Muscle of leg (tissue), 11 donors: ENCODE measurements around the gene PHACTR1. TPM values are rescaled to one million over a fixed set of nuclear protein-coding genes. Genes with fewer than 3 reads are reported as not detected.
A peak's percentile ranks its signal among the peaks of the same experiment; 100 is the strongest.

Experiments
- DNase-seq: peaks from one replicate; pipeline ENCODE4 v3.0.0; 2013
- H3K27ac ChIP-seq: one replicate; pipeline ENCODE4 v1.5.1; 2013; ENCODE audit warnings: mild to moderate bottlenecking, low read length, control low read depth
- H3K27me3 ChIP-seq: one replicate; pipeline ENCODE4 v1.6.1; 2013; ENCODE audit warnings: low read length; ENCODE audit not compliant: control insufficient read depth, insufficient read depth
- H3K36me3 ChIP-seq: one replicate; pipeline ENCODE4 v1.6.1; 2013; ENCODE audit warnings: low read length; ENCODE audit not compliant: control insufficient read depth, insufficient read depth
- H3K4me1 ChIP-seq: one replicate; pipeline ENCODE4 v1.6.1; 2013; ENCODE audit warnings: low read length; ENCODE audit not compliant: control insufficient read depth, insufficient read depth
- H3K4me3 ChIP-seq: one replicate; pipeline ENCODE4 v1.5.1; 2013; ENCODE audit warnings: low read length, control low read depth
- H3K9me3 ChIP-seq: replicated peaks from 2 replicates; pipeline ENCODE4 v1.6.1; 2013; ENCODE audit warnings: low read depth, low read length; ENCODE audit not compliant: control insufficient read depth
- WGBS: methylation state at CpG from one replicate; pipeline ENCODE4 v1.1.5; 2013; ENCODE audit warnings: missing lambda C conversion rate; ENCODE audit not compliant: insufficient coverage; 5-methylcytosine and 5-hydroxymethylcytosine counted together
- polyA plus RNA-seq, 8 donors: library from polyadenylated mRNA; unstranded; fragments of 120-200 nt; gene quantifications; one replicate each; pipeline versions ENCODE4 v1.2.1 to v1.2.3, GENCODE V29; 2013; ENCODE audit warnings: inconsistent platforms in 1 of 8, low replicate concordance in 1 of 8; ENCODE audit not compliant: insufficient read length in 8 of 8, insufficient read depth in 1 of 8
- total RNA-seq: library from RNA; stranded (reverse); fragments of 120-200 nt; gene quantifications from one replicate; pipeline ENCODE4 v1.2.4, GENCODE V29; 2013

The PHACTR1 gene
- total and polyA plus RNA-seq, 9 donors: 3.8 to 9.4 (median 4.6) TPM

DNA sequence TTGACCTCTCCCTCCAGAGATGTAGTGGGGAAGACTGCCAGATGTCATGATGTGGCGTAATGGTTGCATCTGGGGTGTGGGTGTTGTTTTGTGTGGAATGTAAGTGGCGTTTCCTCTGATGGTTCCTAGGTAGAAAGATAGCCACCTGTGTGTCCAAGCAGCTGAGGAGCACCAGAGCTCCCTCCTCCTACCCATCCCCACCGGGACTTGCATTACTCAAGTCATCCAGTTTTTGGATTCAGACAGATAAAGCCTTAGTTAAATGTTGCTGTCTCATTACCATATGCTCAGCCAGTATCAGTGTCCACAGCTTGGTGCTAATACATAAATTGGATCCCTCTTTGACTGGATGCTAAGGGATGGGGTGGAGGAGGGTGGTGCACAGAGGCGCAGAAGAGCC is 329.5 kb downstream of the PHACTR1 start:
- H3K27ac ChIP-seq: no peak overlapping the region
- H3K9me3 ChIP-seq: no peaks in the 10 kb centered on the region
- no peaks in the 10 kb centered on the region for H3K4me1 ChIP-seq
- DNase-seq: no peak
- no peaks in the 10 kb centered on the region for H3K27me3 ChIP-seq
- WGBS: no CpG with 5 or more reads among the region's 4 CpGs
- no peaks in the 10 kb centered on the region for H3K36me3 ChIP-seq
- H3K4me3 ChIP-seq: no peak overlapping the region

- WGBS: 83% methylated on average over 1 of the region's 2 CpGs
- Histone ChIP-seq H3K27me3 (no peaks in the 10 kb centered on the region), H3K4me3 (no peak overlapping the region), H3K9me3 (no peaks in the 10 kb centered on the region), H3K36me3 (no peaks in the 10 kb centered on the region), H3K4me1 (no peaks in the 10 kb centered on the region), H3K27ac (no peak overlapping the region)
- no peak for DNase-seq
Measured at GRCh38 chr6:13048113-13048512, 331.5 kb downstream of the PHACTR1 start.

DNA sequence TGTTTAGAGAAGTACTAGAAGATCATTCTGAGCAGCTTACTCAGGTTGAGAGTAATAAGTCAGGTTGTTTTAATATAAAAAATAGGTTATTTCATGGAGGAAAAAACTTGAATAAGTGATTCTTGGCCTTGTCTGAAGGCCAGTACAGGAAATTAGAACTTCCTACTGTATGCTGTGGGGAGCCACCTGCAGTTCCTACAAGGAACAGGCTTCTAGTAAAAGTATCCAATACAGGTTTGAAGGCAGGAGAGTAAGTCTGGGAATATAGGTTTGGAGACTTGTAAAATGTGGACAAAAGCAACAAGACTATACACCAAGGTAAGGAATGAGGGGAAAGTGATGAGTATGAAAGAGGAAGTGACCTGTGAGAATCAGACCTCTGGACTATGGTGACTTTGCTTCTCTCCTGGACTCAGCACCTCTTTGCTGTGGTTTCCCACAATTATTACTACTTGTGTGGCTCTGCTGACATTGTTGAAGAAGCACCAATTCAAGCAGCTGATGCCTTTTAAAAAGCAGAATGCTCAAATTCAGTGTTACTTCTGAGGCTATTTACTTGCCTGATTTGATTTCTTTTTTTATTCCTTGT is 333.2 kb downstream of the PHACTR1 start:
- Histone ChIP-seq H3K27me3 (no peaks in the 10 kb centered on the region), H3K27ac (no peak overlapping the region), H3K9me3 (no peaks in the 10 kb centered on the region), H3K4me3 (no peak overlapping the region), H3K4me1 (no peaks in the 10 kb centered on the region), H3K36me3 (no peaks in the 10 kb centered on the region)
- DNase-seq: peak; percentile 18

GRCh38 chr6:13053006-13053461 is 336.5 kb downstream of the PHACTR1 start:
- no peak overlapping the region for H3K27ac ChIP-seq
- H3K9me3 ChIP-seq: no peaks in the 10 kb centered on the region
- no peaks in the 10 kb centered on the region for H3K27me3 ChIP-seq
- no peak overlapping the region for H3K4me3 ChIP-seq
- H3K4me1 ChIP-seq: no peaks in the 10 kb centered on the region
- DNase-seq: no peak
- 100% methylated on average over 1 of the region's 9 CpGs for WGBS
- no peaks in the 10 kb centered on the region for H3K36me3 ChIP-seq

GRCh38 chr6:13058051-13058450 is 341.5 kb downstream of the PHACTR1 start:
- Histone ChIP-seq H3K9me3 (no peaks in the 10 kb centered on the region), H3K4me3 (no peak overlapping the region), H3K27ac (no peak overlapping the region), H3K27me3 (no peaks in the 10 kb centered on the region), H3K36me3 (no peaks in the 10 kb centered on the region), H3K4me1 (no peaks in the 10 kb centered on the region)
- no peak for DNase-seq
- 90% methylated on average over 2 of the region's 3 CpGs for WGBS

DNA sequence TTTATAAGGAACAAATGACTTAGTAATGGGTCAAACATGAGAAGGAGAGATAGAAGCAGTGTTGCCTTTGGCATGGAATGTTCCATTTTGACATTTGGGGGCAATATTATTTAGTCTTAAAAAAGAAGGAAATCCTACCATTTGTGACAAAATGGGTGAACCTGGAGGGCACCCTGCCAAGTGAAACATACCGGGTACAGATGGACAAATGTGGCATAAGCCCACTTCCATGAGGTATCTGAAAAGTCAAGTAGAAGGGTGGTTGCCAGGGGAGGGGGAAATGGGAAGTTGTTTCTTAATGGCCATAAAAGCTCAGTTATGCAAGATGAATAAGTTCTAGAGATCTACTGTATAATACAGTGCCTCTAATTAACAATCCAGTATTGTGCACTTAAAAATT is 342.5 kb downstream of the PHACTR1 start:
- Histone ChIP-seq H3K4me1 (no peaks in the 10 kb centered on the region), H3K36me3 (no peaks in the 10 kb centered on the region), H3K9me3 (no peaks in the 10 kb centered on the region), H3K27ac (no peak overlapping the region), H3K27me3 (no peaks in the 10 kb centered on the region), H3K4me3 (no peak overlapping the region)
- WGBS: no CpG with 5 or more reads among the region's 1 CpG
- no peak for DNase-seq

- 100% methylated on average over 2 of the region's 3 CpGs for WGBS
- no peaks in the 10 kb centered on the region for H3K9me3 ChIP-seq
- no peak for DNase-seq
Measured at GRCh38 chr6:13063300-13063918, 346.8 kb downstream of the PHACTR1 start.

GRCh38 chr6:13065581-13065980 is 349.0 kb downstream of the PHACTR1 start:
- WGBS: no CpG with 5 or more reads among the region's 1 CpG
- Histone ChIP-seq H3K27me3 (no peaks in the 10 kb centered on the region), H3K36me3 (no peaks in the 10 kb centered on the region), H3K27ac (no peak overlapping the region), H3K4me1 (no peaks in the 10 kb centered on the region), H3K9me3 (no peaks in the 10 kb centered on the region), H3K4me3 (no peak overlapping the region)
- DNase-seq: peak; percentile 49

More at GRCh38 chr6:13063300-13063918, 346.8 kb downstream of the PHACTR1 start:
- Histone ChIP-seq H3K27ac (no peak overlapping the region), H3K36me3 (no peaks in the 10 kb centered on the region), H3K4me3 (no peak overlapping the region), H3K4me1 (no peaks in the 10 kb centered on the region), H3K27me3 (no peaks in the 10 kb centered on the region)

- no CpG with 5 or more reads among the region's 4 CpGs for WGBS
- Histone ChIP-seq H3K4me1 (no peaks in the 10 kb centered on the region), H3K27ac (no peak overlapping the region), H3K9me3 (no peaks in the 10 kb centered on the region), H3K4me3 (no peak overlapping the region), H3K36me3 (no peaks in the 10 kb centered on the region), H3K27me3 (no peaks in the 10 kb centered on the region)
- peak; percentile 40 for DNase-seq
Measured at GRCh38 chr6:13066050-13066449, 349.5 kb downstream of the PHACTR1 start.

GRCh38 chr6:13066820-13067219 is 350.3 kb downstream of the PHACTR1 start:
- H3K4me1 ChIP-seq: no peaks in the 10 kb centered on the region
- H3K36me3 ChIP-seq: no peaks in the 10 kb centered on the region
- WGBS: no CpG with 5 or more reads among the region's 1 CpG
- H3K27ac ChIP-seq: no peak overlapping the region
- no peak overlapping the region for H3K4me3 ChIP-seq
- DNase-seq: no peak
- no peaks in the 10 kb centered on the region for H3K9me3 ChIP-seq
- no peaks in the 10 kb centered on the region for H3K27me3 ChIP-seq
